GM23338 (cell line): Measurements from ENCODE around the gene STOX2. TPM values are rescaled to one million over a fixed set of nuclear protein-coding genes. Genes with fewer than 3 reads are reported as not detected.

Experiments used
- ATAC-seq: fragments of 200-7000 bp; cut with Tn5 transposase; 3 replicates; pipeline ENCODE4 v1.9.1; 2020
- DNase-seq: peaks from one replicate; pipeline ENCODE4 v3.0.0-alpha.2; 2015; ENCODE audit warnings: low spot score
- H2AFZ ChIP-seq: fragments of 200-600 bp; sonication (generic); 2 replicates; pipeline ENCODE4 v1.8.0; 2016; ENCODE audit warnings: antibody characterized with exemption, mild to moderate bottlenecking, moderate library complexity
- H3F3A ChIP-seq: fragments of 200-600 bp; sonication (generic); replicated peaks from 2 replicates; pipeline ENCODE4 v1.8.0; 2017; ENCODE audit warnings: antibody characterized with exemption, mixed run types, low read depth
- H3K27ac ChIP-seq: fragments of 200-600 bp; sonication (generic); 2 replicates; pipeline ENCODE4 v1.6.1; 2016; ENCODE audit warnings: low read depth
- H3K27me3 ChIP-seq: fragments of 200-600 bp; sonication (generic); 2 replicates; pipeline ENCODE4 v1.8.0; 2016; ENCODE audit warnings: mild to moderate bottlenecking, mixed run types, moderate library complexity; ENCODE audit not compliant: insufficient read depth
- H3K36me3 ChIP-seq: fragments of 200-600 bp; sonication (generic); 2 replicates; pipeline ENCODE4 v1.8.0; 2016; ENCODE audit warnings: mild to moderate bottlenecking; ENCODE audit not compliant: insufficient read depth
- H3K4me1 ChIP-seq: fragments of 200-600 bp; sonication (generic); 2 replicates; pipeline ENCODE4 v1.8.0; 2016; ENCODE audit warnings: mild to moderate bottlenecking, moderate library complexity; ENCODE audit not compliant: insufficient read depth
- H3K4me2 ChIP-seq: fragments of 200-600 bp; sonication (generic); 2 replicates; pipeline ENCODE4 v1.7.1; 2017; ENCODE audit warnings: mixed run types
- H3K4me3 ChIP-seq: fragments of 200-600 bp; sonication (generic); 2 replicates; pipeline ENCODE4 v1.6.1; 2016; ENCODE audit warnings: mixed run types
- H3K79me2 ChIP-seq: fragments of 200-600 bp; sonication (generic); replicated peaks from 2 replicates; pipeline ENCODE4 v1.8.0; 2017; ENCODE audit warnings: mild to moderate bottlenecking; ENCODE audit not compliant: insufficient read depth
- H3K9me2 ChIP-seq: fragments of 200-600 bp; sonication (generic); 2 replicates; pipeline ENCODE4 v1.8.0; 2017; ENCODE audit not compliant: insufficient read depth
- H4K20me1 ChIP-seq: fragments of 200-600 bp; sonication (generic); replicated peaks from 2 replicates; pipeline ENCODE4 v1.8.0; 2017; ENCODE audit warnings: mild to moderate bottlenecking; ENCODE audit not compliant: insufficient read depth
- H3K27ac Mint-ChIP-seq: 2 replicates; pipeline ENCODE4 v1.8.0; 2020; ENCODE audit warnings: inconsistent platforms, mild to moderate bottlenecking, moderate library complexity, mixed read lengths
- H3K27me3 Mint-ChIP-seq: 3 replicates; pipeline ENCODE4 v1.8.0; 2022; ENCODE audit warnings: low read depth, mild to moderate bottlenecking, moderate library complexity, mixed read lengths, inconsistent platforms; ENCODE audit not compliant: insufficient read depth, poor library complexity
- H3K36me3 Mint-ChIP-seq: 3 replicates; pipeline ENCODE4 v1.8.0; 2021; ENCODE audit warnings: low read depth, mild to moderate bottlenecking, inconsistent platforms, moderate library complexity, mixed read lengths
- H3K4me1 Mint-ChIP-seq: 3 replicates; pipeline ENCODE4 v1.8.0; 2020; ENCODE audit warnings: mild to moderate bottlenecking, inconsistent platforms, mixed read lengths
- H3K4me3 Mint-ChIP-seq: 3 replicates; pipeline ENCODE4 v1.8.0; 2021; ENCODE audit warnings: moderate library complexity, mild to moderate bottlenecking, inconsistent platforms, mixed read lengths
- H3K9me3 Mint-ChIP-seq: 3 replicates; pipeline ENCODE4 v1.8.0; 2020; ENCODE audit warnings: moderate library complexity, mild to moderate bottlenecking, inconsistent platforms, mixed read lengths
- CTCF ChIP-seq, 2 experiments: fragments of 200-600 bp in 1 of 2; sonication (generic) in 1 of 2; conservative IDR thresholded peaks; 2 replicates each; pipeline versions ENCODE4 v1.5.1 to v1.6.1; 2016 to 2017; ENCODE audit warnings: antibody characterized with exemption in 2 of 2, low read depth in 2 of 2, mild to moderate bottlenecking in 2 of 2, moderate library complexity in 1 of 2
- ETS1 ChIP-seq: IDR thresholded peaks from 2 replicates; pipeline ENCODE4 v1.6.1; 2016; ENCODE audit warnings: antibody characterized with exemption
- EZH2 ChIP-seq: fragments of 200-600 bp; sonication (generic); IDR thresholded peaks from one replicate; pipeline ENCODE4 v1.8.0; 2017; ENCODE audit warnings: antibody characterized with exemption, mild to moderate bottlenecking, low read depth; ENCODE audit not compliant: unreplicated experiment
- EZH2phosphoT487 ChIP-seq: fragments of 200-600 bp; sonication (generic); IDR thresholded peaks from one replicate; pipeline ENCODE4 v1.8.1; 2018; ENCODE audit warnings: antibody characterized with exemption; ENCODE audit not compliant: unreplicated experiment
- NANOG ChIP-seq: IDR thresholded peaks from 2 replicates; pipeline ENCODE4 v1.6.1; 2016; ENCODE audit warnings: antibody characterized with exemption, borderline replicate concordance
- STAT1 ChIP-seq: IDR thresholded peaks from one replicate; pipeline ENCODE4 v1.6.1; 2016; ENCODE audit warnings: antibody characterized with exemption; ENCODE audit not compliant: unreplicated experiment
- ZNF331 ChIP-seq: fragments of 250-450 bp; sonication (Bioruptor Pico); IDR thresholded peaks from 2 replicates; pipeline ENCODE4 v1.5.0; 2020; ENCODE audit warnings: low read depth, mild to moderate bottlenecking, moderate library complexity
- polyA plus RNA-seq: library from polyadenylated mRNA; unstranded; fragments of >200 nt; fragmentation: Nextera tagmentation; extraction: Ambion mirVana; gene quantifications from 2 replicates; pipeline ENCODE4 v1.2.1, GENCODE V29; 2016
- total RNA-seq: library from RNA; depleted of rRNA; stranded (reverse); fragments of >200 nt; shearing (Covaris generic); gene quantifications from 2 replicates; pipeline ENCODE4 v1.2.3, GENCODE V29; 2014

The STOX2 gene
- total and polyA plus RNA-seq, 2 experiments from 2014 or later: 19.8 to 20.6 TPM

DNA sequence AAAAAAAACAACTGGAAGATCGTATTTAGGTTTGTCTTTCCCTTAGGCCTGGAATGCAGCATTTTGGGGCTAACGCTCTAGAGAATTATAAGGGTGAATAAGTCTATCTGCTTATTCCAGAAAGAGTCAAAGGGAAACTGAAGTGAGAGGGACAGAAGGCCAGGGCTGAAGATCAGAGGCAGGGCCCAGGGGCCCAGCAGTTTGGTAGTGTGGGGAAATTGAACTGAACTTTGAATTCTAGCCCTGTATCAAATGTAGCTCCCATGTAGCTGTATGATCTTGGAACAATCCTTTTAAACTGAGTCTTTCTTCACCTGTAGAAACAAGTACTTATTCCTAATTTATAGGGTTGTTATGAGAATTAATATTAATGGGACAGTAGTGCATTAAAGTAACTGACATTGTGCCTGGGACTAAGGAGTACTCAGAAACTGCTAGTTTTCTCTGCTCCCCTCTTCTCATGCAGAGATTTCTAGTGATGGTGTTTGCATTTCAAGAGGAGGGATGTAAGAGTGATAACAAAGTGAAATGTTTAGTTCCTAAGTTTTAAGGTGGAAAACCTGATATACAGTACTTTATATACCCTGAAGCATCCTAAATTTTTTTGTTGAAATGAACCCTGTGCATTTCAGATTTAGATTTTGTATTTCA is 30.4 kb downstream of the STOX2 start:
- peak overlapping the region; percentile 93 for H3K27ac Mint-ChIP-seq

GRCh38 chr4:183936047-183936446 is 30.9 kb downstream of the STOX2 start:
- H3K36me3 Mint-ChIP-seq: no peaks in the 10 kb centered on the region; the same call in 2 of the 3 replicates
- no peaks in the 10 kb centered on the region for H3K36me3 ChIP-seq
- H3K4me2 ChIP-seq: peak overlapping the region; percentile 54
- H3K9me2 ChIP-seq: no peaks in the 10 kb centered on the region
- H3F3A ChIP-seq: no peaks in the 10 kb centered on the region; the same call in 1 of the 2 replicates
- no peaks in the 10 kb centered on the region for H4K20me1 ChIP-seq
- peaks cover 50% of the 10 kb centered on the region for H3K4me1 ChIP-seq
- peak overlapping the region; percentile 53 for H3K4me3 Mint-ChIP-seq
- DNase-seq (peak; percentile 52), ATAC-seq (peak; percentile 88)
- peak overlapping the region; percentile 13 for H3K4me3 ChIP-seq
- H3K27ac Mint-ChIP-seq: peak overlapping the region; percentile 93
- TF ChIP-seq EZH2 (no peak), ZNF331 (no peak), CTCF (conservative IDR thresholded peaks at IDR 0.05; ENCODE audit: low read depth in 2 of 2) (no peak), ETS1 (no peak), STAT1 (no peak)
- peak overlapping the region; percentile 65 for H3K27ac ChIP-seq
- no peaks in the 10 kb centered on the region for H3K27me3 ChIP-seq
- H3K27me3 Mint-ChIP-seq: peaks cover 10% of the 10 kb centered on the region
- H3K9me3 Mint-ChIP-seq: no peaks in the 10 kb centered on the region
- peaks cover 67% of the 10 kb centered on the region for H3K79me2 ChIP-seq
- H3K4me1 Mint-ChIP-seq: peaks cover 56% of the 10 kb centered on the region
- no peak overlapping the region for H2AFZ ChIP-seq

More for the DNA sequence above, 30.4 kb downstream of the STOX2 start:
- peaks cover 10% of the 10 kb centered on the region for H3K27me3 Mint-ChIP-seq
- DNase-seq: peak; percentile 45
- H3K4me3 Mint-ChIP-seq: peak overlapping the region; percentile 53
- H4K20me1 ChIP-seq: no peaks in the 10 kb centered on the region
- H3K27ac ChIP-seq: peak overlapping the region; percentile 65
- TF ChIP-seq EZH2phosphoT487 (no peak), NANOG (no peak)
- H3K36me3 ChIP-seq: no peaks in the 10 kb centered on the region
- no peaks in the 10 kb centered on the region for H3K9me3 Mint-ChIP-seq
- H2AFZ ChIP-seq: no peak overlapping the region
- no peaks in the 10 kb centered on the region for H3K9me2 ChIP-seq
- peaks cover 50% of the 10 kb centered on the region for H3K4me1 ChIP-seq
- H3K4me1 Mint-ChIP-seq: peaks cover 56% of the 10 kb centered on the region
- peak; percentile 78 for ATAC-seq
- H3K79me2 ChIP-seq: peaks cover 68% of the 10 kb centered on the region
- no peaks in the 10 kb centered on the region; the same call in 2 of the 3 replicates for H3K36me3 Mint-ChIP-seq
- H3K4me2 ChIP-seq: peak overlapping the region; percentile 54
- no peaks in the 10 kb centered on the region; the same call in 1 of the 2 replicates for H3F3A ChIP-seq
- peak overlapping the region; percentile 13 for H3K4me3 ChIP-seq
- H3K27me3 ChIP-seq: no peaks in the 10 kb centered on the region
